LNCaP clone FGC (cell line): ENCODE data around the gene EXT2.

Experiments
- DNase-seq: peaks from one replicate; pipeline ENCODE4 v3.0.0-alpha.2; 2011; ENCODE audit warnings: low read depth
- H3K4me3 ChIP-seq: 2 replicates; pipeline ENCODE4 v1.5.1; 2011; ENCODE audit warnings: mild to moderate bottlenecking, low read depth, low read length, control low read depth
- CTCF ChIP-seq: IDR thresholded peaks from 2 replicates; pipeline ENCODE4 v1.5.1; 2012; ENCODE audit warnings: mild to moderate bottlenecking; ENCODE audit not compliant: control insufficient read depth, insufficient read depth; ENCODE audit errors: extremely low read depth

Gene EXT2

GRCh38 chr11:44279483-44279882, 184.0 kb downstream of the EXT2 start:
- no peak overlapping the region for H3K4me3 ChIP-seq
- TF ChIP-seq CTCF, result no peak

GRCh38 chr11:44280257-44280656, 184.8 kb downstream of the EXT2 start:
- no peak for TF ChIP-seq CTCF
- H3K4me3 ChIP-seq, result no peak overlapping the region

More at GRCh38 chr11:44279483-44279882, 184.0 kb downstream of the EXT2 start:
- DNase-seq, result no peak

GRCh38 chr11:44281151-44281550, 185.7 kb downstream of the EXT2 start:
- no peak overlapping the region for H3K4me3 ChIP-seq
- TF ChIP-seq CTCF, result no peak
- no peak for DNase-seq

More at GRCh38 chr11:44280257-44280656, 184.8 kb downstream of the EXT2 start:
- DNase-seq, result no peak

- DNase-seq, result no peak
- no peak for TF ChIP-seq CTCF
- H3K4me3 ChIP-seq, result no peak overlapping the region
These were observed 187.1 kb downstream of the EXT2 start for GRCh38 chr11:44282620-44283019.

- H3K4me3 ChIP-seq, result no peak overlapping the region
- no peak for TF ChIP-seq CTCF
- no peak for DNase-seq
These were observed 190.3 kb downstream of the EXT2 start for GRCh38 chr11:44285756-44286155.

GRCh38 chr11:44286268-44286880, 190.9 kb downstream of the EXT2 start:
- no peak overlapping the region for H3K4me3 ChIP-seq
- peak; percentile 98 for TF ChIP-seq CTCF
- DNase-seq, result peak; percentile 23

GRCh38 chr11:44286911-44287310, 191.4 kb downstream of the EXT2 start:
- no peak overlapping the region for H3K4me3 ChIP-seq
- TF ChIP-seq CTCF, result no peak
- no peak for DNase-seq
